HFF-Myc (cell line): Measurements from ENCODE around the gene IFT20.
"Not testable (repeated sequence)": the region's sequence is repeated elsewhere in the genome, so short reads cannot be mapped to it uniquely, and the experiment has no call there.

Experiments
- DNase-seq: peaks from one replicate; pipeline ENCODE4 v3.0.0-alpha.2; 2011; ENCODE audit warnings: low read depth; ENCODE audit errors: extremely low read depth
- H3K4me3 ChIP-seq: replicated peaks from 2 replicates; pipeline ENCODE4 v1.5.1; 2011; ENCODE audit warnings: low read depth, mild to moderate bottlenecking, control low read depth, low read length
- CTCF ChIP-seq: IDR thresholded peaks from 2 replicates; pipeline ENCODE4 v1.5.1; 2012; ENCODE audit warnings: mild to moderate bottlenecking, low read depth, low read length, control low read depth; ENCODE audit errors: missing control alignments

Gene IFT20

GRCh38 chr17:28343491-28343932, 8.2 kb upstream of the IFT20 start:
- TF ChIP-seq CTCF, result no peak
- DNase-seq, result no peak
- no peak overlapping the region for H3K4me3 ChIP-seq

- no peak for TF ChIP-seq CTCF
- DNase-seq, result no peak
- H3K4me3 ChIP-seq, result no peak overlapping the region
Observed at GRCh38 chr17:28342313-28342712, 7.0 kb upstream of the IFT20 start.

GRCh38 chr17:28341516-28341915, 6.2 kb upstream of the IFT20 start:
- TF ChIP-seq CTCF, result no peak

GRCh38 chr17:28340374-28340773, 5.1 kb upstream of the IFT20 start:
- no peak overlapping the region for H3K4me3 ChIP-seq
- DNase-seq, result no peak
- TF ChIP-seq CTCF, result no peak

More at GRCh38 chr17:28341516-28341915, 6.2 kb upstream of the IFT20 start:
- H3K4me3 ChIP-seq, result no peak overlapping the region
- no peak for DNase-seq

- TF ChIP-seq CTCF, result no peak
- no peak for DNase-seq
- no peak overlapping the region for H3K4me3 ChIP-seq
Observed at GRCh38 chr17:28339431-28339830, 4.2 kb upstream of the IFT20 start.

- DNase-seq, H3K4me3 ChIP-seq: not testable (repeated sequence)
Observed at GRCh38 chr17:28338769-28339212, 3.5 kb upstream of the IFT20 start.

GRCh38 chr17:28338056-28338768, 2.9 kb upstream of the IFT20 start:
- H3K4me3 ChIP-seq, result peak overlapping the region; percentile 4; the same call in 1 of the 2 replicates
- peak; percentile 67 for DNase-seq
- TF ChIP-seq CTCF, result no peak
